Liver (tissue), 9 donors: Measurements from ENCODE around the gene TAS1R2. TPM values are rescaled to one million over a fixed set of nuclear protein-coding genes. Genes with fewer than 3 reads are reported as not detected.
"Not testable (repeated sequence)": the region's sequence is repeated elsewhere in the genome, so short reads cannot be mapped to it uniquely, and the experiment has no call there.

Experiments used
- DNase-seq: peaks from one replicate; pipeline ENCODE4 v3.0.0-alpha.2; 2017; ENCODE audit warnings: low spot score
- H3K27ac ChIP-seq, 2 donors: one replicate each; pipeline ENCODE4 v1.7.0; 2013; ENCODE audit warnings: inconsistent platforms in 2 of 2, low read length in 2 of 2, control low read depth in 1 of 2, low read depth in 1 of 2, mild to moderate bottlenecking in 1 of 2
- H3K27me3 ChIP-seq, 4 donors: one replicate each; pipeline versions ENCODE4 v1.6.1 to v1.7.0; 2013; ENCODE audit warnings: low read length in 3 of 4, inconsistent platforms in 1 of 4, mild to moderate bottlenecking in 1 of 4, moderate library complexity in 1 of 4; ENCODE audit not compliant: control insufficient read depth in 4 of 4, insufficient read depth in 4 of 4
- H3K36me3 ChIP-seq, 4 donors: one replicate each; pipeline versions ENCODE4 v1.6.1 to v1.7.0; 2013; ENCODE audit warnings: low read length in 3 of 4, mild to moderate bottlenecking in 3 of 4, low read depth in 1 of 4, moderate library complexity in 1 of 4; ENCODE audit not compliant: control insufficient read depth in 4 of 4, insufficient read depth in 3 of 4
- H3K4me1 ChIP-seq, 4 donors: one replicate each; pipeline versions ENCODE4 v1.6.1 to v1.7.0; 2013; ENCODE audit warnings: low read length in 3 of 4, mild to moderate bottlenecking in 3 of 4, moderate library complexity in 1 of 4; ENCODE audit not compliant: control insufficient read depth in 4 of 4, insufficient read depth in 4 of 4
- H3K4me3 ChIP-seq, 3 donors: one replicate each; pipeline versions ENCODE4 v1.6.1 to v1.7.0; 2013; ENCODE audit warnings: low read length in 3 of 3, control low read depth in 1 of 3, low read depth in 1 of 3, mild to moderate bottlenecking in 1 of 3
- H3K9ac ChIP-seq, 2 donors: one replicate each; pipeline ENCODE4 v1.7.0; 2013; ENCODE audit warnings: low read length in 2 of 2, mild to moderate bottlenecking in 2 of 2, moderate library complexity in 2 of 2, control low read depth in 1 of 2, low read depth in 1 of 2
- H3K9me3 ChIP-seq, 4 donors: one replicate each; pipeline versions ENCODE4 v1.6.1 to v1.7.0; 2013; ENCODE audit warnings: low read length in 3 of 4; ENCODE audit not compliant: control insufficient read depth in 4 of 4
- EGR1 ChIP-seq, 2 donors: IDR thresholded peaks; 2 replicates each; pipeline ENCODE4 v1.6.1; 2016 to 2018; ENCODE audit warnings: antibody characterized with exemption in 2 of 2, low read depth in 2 of 2
- FOXA1 ChIP-seq: IDR thresholded peaks from 2 replicates; pipeline ENCODE4 v1.6.1; 2016; ENCODE audit warnings: antibody characterized with exemption
- FOXA2 ChIP-seq: IDR thresholded peaks from 2 replicates; pipeline ENCODE4 v1.6.1; 2016; ENCODE audit warnings: antibody characterized with exemption
- GABPA ChIP-seq, 2 donors: IDR thresholded peaks in 1 of 2; conservative IDR thresholded peaks in 1 of 2; 2 replicates each; pipeline ENCODE4 v1.6.1; 2016; ENCODE audit warnings: antibody characterized with exemption in 2 of 2, mild to moderate bottlenecking in 1 of 2, moderate library complexity in 1 of 2
- HNF4A ChIP-seq, 2 donors: conservative IDR thresholded peaks; 2 replicates each; pipeline ENCODE4 v1.6.1; 2016; ENCODE audit warnings: antibody characterized with exemption in 2 of 2, mild to moderate bottlenecking in 2 of 2
- HNF4G ChIP-seq: IDR thresholded peaks from 2 replicates; pipeline ENCODE4 v1.6.1; 2016; ENCODE audit warnings: antibody characterized with exemption
- JUND ChIP-seq, 2 donors: IDR thresholded peaks; 2 replicates each; pipeline ENCODE4 v1.6.1; 2016; ENCODE audit warnings: antibody characterized with exemption in 2 of 2
- NR2F2 ChIP-seq: IDR thresholded peaks from 2 replicates; pipeline ENCODE4 v1.6.1; 2016; ENCODE audit warnings: antibody characterized with exemption
- RXRA ChIP-seq, 2 donors: IDR thresholded peaks; 2 replicates each; pipeline ENCODE4 v1.6.1; 2017 to 2018; ENCODE audit warnings: antibody characterized with exemption in 2 of 2, mild to moderate bottlenecking in 1 of 2
- SP1 ChIP-seq: IDR thresholded peaks from 2 replicates; pipeline ENCODE4 v1.6.1; 2018; ENCODE audit warnings: antibody characterized with exemption, mild to moderate bottlenecking
- TAF1 ChIP-seq: conservative IDR thresholded peaks from 2 replicates; pipeline ENCODE4 v1.6.1; 2016; ENCODE audit warnings: antibody characterized with exemption, mild to moderate bottlenecking
- YY1 ChIP-seq: IDR thresholded peaks from 2 replicates; pipeline ENCODE4 v1.6.1; 2016; ENCODE audit warnings: antibody characterized with exemption, mild to moderate bottlenecking
- WGBS: extraction: QIAGEN DNeasy Blood & Tissue Kit; methylation state at CpG from one replicate; pipeline ENCODE4 v1.1.7; 2013; 5-methylcytosine and 5-hydroxymethylcytosine counted together
- polyA plus RNA-seq, 2 donors: library from polyadenylated mRNA; stranded (reverse) in 1 of 2; unstranded in 1 of 2; fragments of 200-250 nt in 1 of 2; fragments of >200 nt in 1 of 2; fragmentation: Nextera tagmentation in 1 of 2; extraction: Ambion mirVana in 1 of 2; gene quantifications; one replicate each; pipeline versions ENCODE4 v1.2.1 to v1.2.3, GENCODE V29; 2013 to 2015
- total RNA-seq, 2 donors: library from RNA; depleted of rRNA; stranded (reverse); fragments of >200 nt; gene quantifications; one replicate each; pipeline ENCODE4 v1.2.3, GENCODE V29; 2014
- TF ChIP-seq, protein P1 (sequence below): IDR thresholded peaks from 2 replicates; pipeline ENCODE4 v1.6.1; 2016; ENCODE audit warnings: antibody characterized with exemption
- TF ChIP-seq, protein P2 (sequence below): IDR thresholded peaks from 2 replicates; pipeline ENCODE4 v1.6.1; 2016; ENCODE audit warnings: antibody characterized with exemption, mild to moderate bottlenecking
- TF ChIP-seq, protein P3 (sequence below): fragments of 150-350 bp; IDR thresholded peaks from 2 replicates; pipeline ENCODE4 v1.5.1; 2017; ENCODE audit warnings: improper control_type of control experiment, low read depth, low read length; ENCODE audit not compliant: missing input control
- TF ChIP-seq, protein P4 (sequence below): IDR thresholded peaks from 2 replicates; pipeline ENCODE4 v1.6.1; 2016; ENCODE audit warnings: antibody characterized with exemption
- TF ChIP-seq, protein P5 (sequence below): IDR thresholded peaks from 2 replicates; pipeline ENCODE4 v1.6.1; 2016; ENCODE audit warnings: antibody characterized with exemption
- donor health status: healthy.
- donor health status: healthy.
- donor health status: healthy.
- donor health status: healthy.
- donor health status: healthy.

The TAS1R2 gene
- total and polyA plus RNA-seq, 4 donors: not detected

DNA sequence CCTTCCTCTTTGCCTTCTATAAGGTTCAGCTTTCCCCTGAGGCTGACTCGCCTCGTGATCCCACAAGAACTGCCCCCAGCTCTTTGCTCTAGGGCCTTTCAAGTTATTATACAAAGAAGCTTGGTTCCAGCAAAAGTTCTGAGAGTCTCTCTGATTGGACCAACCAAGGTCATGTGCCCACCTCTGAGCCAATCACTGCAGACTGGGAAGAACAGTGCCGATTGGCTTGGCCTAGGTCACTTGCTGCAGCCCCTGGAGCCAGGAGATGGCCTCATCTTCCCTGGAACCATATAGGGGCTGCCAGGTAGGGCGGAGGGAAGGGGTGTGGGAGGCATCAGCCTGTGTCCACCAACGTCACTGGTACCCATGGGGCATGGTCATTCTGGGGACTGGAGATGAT is 22.8 kb downstream of the TAS1R2 start:
- 74% methylated on average over 5 of the region's 5 CpGs for WGBS
- H3K27me3 ChIP-seq: no peaks in the 10 kb centered on the region

DNA sequence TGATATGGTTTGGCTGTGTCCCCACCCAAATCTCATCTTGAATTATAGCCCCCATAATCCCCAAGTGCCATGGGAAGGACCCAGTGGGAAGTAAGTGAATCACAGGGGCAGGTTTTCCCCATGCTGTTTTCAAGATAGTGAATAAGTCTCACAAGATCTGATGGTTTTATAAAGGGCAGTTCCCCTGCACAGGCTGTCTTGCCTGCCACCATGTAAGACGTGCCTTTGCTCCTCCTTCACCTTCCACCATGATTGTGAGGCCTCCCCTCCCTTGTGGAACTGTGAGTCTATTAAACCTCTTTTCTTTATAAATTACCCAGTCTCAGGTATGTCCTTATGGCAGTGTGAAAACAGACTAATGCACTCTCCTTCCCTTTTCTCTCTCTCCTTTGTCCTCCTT is 27.1 kb downstream of the TAS1R2 start:
- not testable (repeated sequence) for H3K27ac ChIP-seq, H3K36me3 ChIP-seq, H3K4me3 ChIP-seq, H3K4me1 ChIP-seq, DNase-seq, H3K9ac ChIP-seq, H3K27me3 ChIP-seq, H3K9me3 ChIP-seq
- WGBS: 52% methylated on average over 1 of the region's 1 CpG

More for the DNA sequence above, 22.8 kb downstream of the TAS1R2 start:
- TF ChIP-seq HNF4A (conservative IDR thresholded peaks at IDR 0.05) (no peak), HNF4G (no peak), FOXA1 (no peak), JUND (IDR thresholded peaks at IDR 0.05) (no peak), TAF1 (no peak)
- TF ChIP-seq, protein P1, sequence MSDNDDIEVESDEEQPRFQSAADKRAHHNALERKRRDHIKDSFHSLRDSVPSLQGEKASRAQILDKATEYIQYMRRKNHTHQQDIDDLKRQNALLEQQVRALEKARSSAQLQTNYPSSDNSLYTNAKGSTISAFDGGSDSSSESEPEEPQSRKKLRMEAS: no peak
- TF ChIP-seq, protein P2, sequence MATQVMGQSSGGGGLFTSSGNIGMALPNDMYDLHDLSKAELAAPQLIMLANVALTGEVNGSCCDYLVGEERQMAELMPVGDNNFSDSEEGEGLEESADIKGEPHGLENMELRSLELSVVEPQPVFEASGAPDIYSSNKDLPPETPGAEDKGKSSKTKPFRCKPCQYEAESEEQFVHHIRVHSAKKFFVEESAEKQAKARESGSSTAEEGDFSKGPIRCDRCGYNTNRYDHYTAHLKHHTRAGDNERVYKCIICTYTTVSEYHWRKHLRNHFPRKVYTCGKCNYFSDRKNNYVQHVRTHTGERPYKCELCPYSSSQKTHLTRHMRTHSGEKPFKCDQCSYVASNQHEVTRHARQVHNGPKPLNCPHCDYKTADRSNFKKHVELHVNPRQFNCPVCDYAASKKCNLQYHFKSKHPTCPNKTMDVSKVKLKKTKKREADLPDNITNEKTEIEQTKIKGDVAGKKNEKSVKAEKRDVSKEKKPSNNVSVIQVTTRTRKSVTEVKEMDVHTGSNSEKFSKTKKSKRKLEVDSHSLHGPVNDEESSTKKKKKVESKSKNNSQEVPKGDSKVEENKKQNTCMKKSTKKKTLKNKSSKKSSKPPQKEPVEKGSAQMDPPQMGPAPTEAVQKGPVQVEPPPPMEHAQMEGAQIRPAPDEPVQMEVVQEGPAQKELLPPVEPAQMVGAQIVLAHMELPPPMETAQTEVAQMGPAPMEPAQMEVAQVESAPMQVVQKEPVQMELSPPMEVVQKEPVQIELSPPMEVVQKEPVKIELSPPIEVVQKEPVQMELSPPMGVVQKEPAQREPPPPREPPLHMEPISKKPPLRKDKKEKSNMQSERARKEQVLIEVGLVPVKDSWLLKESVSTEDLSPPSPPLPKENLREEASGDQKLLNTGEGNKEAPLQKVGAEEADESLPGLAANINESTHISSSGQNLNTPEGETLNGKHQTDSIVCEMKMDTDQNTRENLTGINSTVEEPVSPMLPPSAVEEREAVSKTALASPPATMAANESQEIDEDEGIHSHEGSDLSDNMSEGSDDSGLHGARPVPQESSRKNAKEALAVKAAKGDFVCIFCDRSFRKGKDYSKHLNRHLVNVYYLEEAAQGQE: no peak
- H3K27ac ChIP-seq: no peak overlapping the region
- DNase-seq: no peak
- H3K4me3 ChIP-seq: no peak overlapping the region
- H3K9ac ChIP-seq: no peak overlapping the region
- H3K36me3 ChIP-seq: no peaks in the 10 kb centered on the region
- H3K9me3 ChIP-seq: no peaks in the 10 kb centered on the region
- no peaks in the 10 kb centered on the region for H3K4me1 ChIP-seq

DNA sequence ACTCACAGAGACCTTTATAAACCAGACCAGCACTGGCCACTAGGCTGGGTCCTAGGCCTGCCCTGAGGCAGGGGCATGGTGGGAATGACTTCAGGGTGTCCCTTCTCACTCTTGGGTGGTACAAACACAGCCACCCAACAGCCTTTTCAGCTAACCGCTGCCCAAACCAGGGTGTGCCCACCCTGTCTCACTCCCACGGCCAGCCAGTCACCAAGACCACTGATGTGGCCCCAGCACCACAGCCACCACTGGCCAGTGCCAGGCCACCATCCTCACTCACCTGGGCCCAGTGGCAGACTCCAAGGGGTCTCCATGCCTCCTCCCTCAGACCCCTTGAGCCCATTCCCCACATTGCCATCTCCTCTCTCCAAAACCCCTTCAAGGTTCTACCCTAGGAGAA is 27.8 kb downstream of the TAS1R2 start:
- H3K4me3 ChIP-seq: no peak overlapping the region
- no peaks in the 10 kb centered on the region for H3K4me1 ChIP-seq
- 93% methylated on average over 2 of the region's 2 CpGs for WGBS
- no peak overlapping the region for H3K9ac ChIP-seq
- peaks cover 0 to 2% (median 1%) of the 10 kb centered on the region in 4 donors for H3K9me3 ChIP-seq
- no peaks in the 10 kb centered on the region for H3K27me3 ChIP-seq
- DNase-seq: no peak
- H3K27ac ChIP-seq: no peak overlapping the region
- no peaks in the 10 kb centered on the region for H3K36me3 ChIP-seq
- TF ChIP-seq YY1 (no peak), HNF4G (no peak), SP1 (no peak), EGR1 (IDR thresholded peaks at IDR 0.05; ENCODE audit: low read depth in 2 of 2) (no peak), TAF1 (no peak), RXRA (IDR thresholded peaks at IDR 0.05) (no peak), FOXA2 (no peak), GABPA (IDR thresholded peaks at IDR 0.05 in 1 of 2, conservative IDR thresholded peaks at IDR 0.05 in 1 of 2) (no peak), JUND (IDR thresholded peaks at IDR 0.05) (no peak), HNF4A (conservative IDR thresholded peaks at IDR 0.05) (no peak), NR2F2 (no peak), FOXA1 (no peak)
- TF ChIP-seq, protein P3, sequence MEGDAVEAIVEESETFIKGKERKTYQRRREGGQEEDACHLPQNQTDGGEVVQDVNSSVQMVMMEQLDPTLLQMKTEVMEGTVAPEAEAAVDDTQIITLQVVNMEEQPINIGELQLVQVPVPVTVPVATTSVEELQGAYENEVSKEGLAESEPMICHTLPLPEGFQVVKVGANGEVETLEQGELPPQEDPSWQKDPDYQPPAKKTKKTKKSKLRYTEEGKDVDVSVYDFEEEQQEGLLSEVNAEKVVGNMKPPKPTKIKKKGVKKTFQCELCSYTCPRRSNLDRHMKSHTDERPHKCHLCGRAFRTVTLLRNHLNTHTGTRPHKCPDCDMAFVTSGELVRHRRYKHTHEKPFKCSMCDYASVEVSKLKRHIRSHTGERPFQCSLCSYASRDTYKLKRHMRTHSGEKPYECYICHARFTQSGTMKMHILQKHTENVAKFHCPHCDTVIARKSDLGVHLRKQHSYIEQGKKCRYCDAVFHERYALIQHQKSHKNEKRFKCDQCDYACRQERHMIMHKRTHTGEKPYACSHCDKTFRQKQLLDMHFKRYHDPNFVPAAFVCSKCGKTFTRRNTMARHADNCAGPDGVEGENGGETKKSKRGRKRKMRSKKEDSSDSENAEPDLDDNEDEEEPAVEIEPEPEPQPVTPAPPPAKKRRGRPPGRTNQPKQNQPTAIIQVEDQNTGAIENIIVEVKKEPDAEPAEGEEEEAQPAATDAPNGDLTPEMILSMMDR: no peak
- TF ChIP-seq, protein P4, sequence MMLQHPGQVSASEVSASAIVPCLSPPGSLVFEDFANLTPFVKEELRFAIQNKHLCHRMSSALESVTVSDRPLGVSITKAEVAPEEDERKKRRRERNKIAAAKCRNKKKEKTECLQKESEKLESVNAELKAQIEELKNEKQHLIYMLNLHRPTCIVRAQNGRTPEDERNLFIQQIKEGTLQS: no peak
- TF ChIP-seq, protein P1: no peak
- TF ChIP-seq, protein P5, sequence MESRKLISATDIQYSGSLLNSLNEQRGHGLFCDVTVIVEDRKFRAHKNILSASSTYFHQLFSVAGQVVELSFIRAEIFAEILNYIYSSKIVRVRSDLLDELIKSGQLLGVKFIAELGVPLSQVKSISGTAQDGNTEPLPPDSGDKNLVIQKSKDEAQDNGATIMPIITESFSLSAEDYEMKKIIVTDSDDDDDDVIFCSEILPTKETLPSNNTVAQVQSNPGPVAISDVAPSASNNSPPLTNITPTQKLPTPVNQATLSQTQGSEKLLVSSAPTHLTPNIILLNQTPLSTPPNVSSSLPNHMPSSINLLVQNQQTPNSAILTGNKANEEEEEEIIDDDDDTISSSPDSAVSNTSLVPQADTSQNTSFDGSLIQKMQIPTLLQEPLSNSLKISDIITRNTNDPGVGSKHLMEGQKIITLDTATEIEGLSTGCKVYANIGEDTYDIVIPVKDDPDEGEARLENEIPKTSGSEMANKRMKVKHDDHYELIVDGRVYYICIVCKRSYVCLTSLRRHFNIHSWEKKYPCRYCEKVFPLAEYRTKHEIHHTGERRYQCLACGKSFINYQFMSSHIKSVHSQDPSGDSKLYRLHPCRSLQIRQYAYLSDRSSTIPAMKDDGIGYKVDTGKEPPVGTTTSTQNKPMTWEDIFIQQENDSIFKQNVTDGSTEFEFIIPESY: no peak
